PC-3 (cell line): ENCODE results near the gene CDH19. TPM values are rescaled to one million over a fixed set of nuclear protein-coding genes. Genes with fewer than 3 reads are reported as not detected.

ENCODE experiments used
- ATAC-seq: fragments of 200-7000 bp; cut with Tn5 transposase; 2 replicates; pipeline ENCODE4 v1.9.1; 2020; ENCODE audit warnings: mild to moderate bottlenecking, moderate library complexity
- BruUV-seq: library from RNA; stranded (reverse); fragments of 400-500 nt; replicated peaks from 2 replicates; lab custom pipeline; 2021; lab: Mats Ljungman, UMichigan
- CTCF ChIA-PET: fragments of 300-600 bp; sonication (Branson Sonifier 250); formaldehyde crosslinking; loops from one replicate; lab custom pipeline; 2022; ENCODE audit warnings: antibody characterized with exemption; lab: Charles Lee
- POLR2A ChIA-PET: fragments of 300-600 bp; sonication (Branson Sonifier 250); formaldehyde crosslinking; loops from one replicate; lab custom pipeline; 2022; ENCODE audit warnings: antibody characterized with exemption; ENCODE audit not compliant: unreplicated experiment; lab: Charles Lee
- DNase-seq: peaks from one replicate; pipeline ENCODE4 v3.0.0-alpha.2; 2015
- H2AFZ ChIP-seq: fragments of 300-600 bp; sonication (generic); 2 replicates; pipeline ENCODE4 v1.6.0; 2016; ENCODE audit warnings: antibody characterized with exemption, low read length
- H3F3A ChIP-seq: fragments of 300-600 bp; sonication (generic); one replicate; pipeline ENCODE4 v1.6.0; 2017; ENCODE audit warnings: antibody characterized with exemption, low read length, control low read depth, mild to moderate bottlenecking; ENCODE audit not compliant: unreplicated experiment
- H3K27ac ChIP-seq: fragments of 300-600 bp; sonication (generic); 2 replicates; pipeline ENCODE4 v1.5.1; 2016; ENCODE audit warnings: mild to moderate bottlenecking, low read length
- H3K27me3 ChIP-seq: fragments of 300-600 bp; sonication (generic); 2 replicates; pipeline ENCODE4 v1.6.1; 2016; ENCODE audit warnings: low read length, mixed read lengths
- H3K36me3 ChIP-seq: fragments of 300-600 bp; sonication (generic); 2 replicates; pipeline ENCODE4 v1.6.1; 2016; ENCODE audit warnings: low read depth, mixed run types, low read length, mixed read lengths
- H3K4me1 ChIP-seq: fragments of 300-600 bp; sonication (generic); 2 replicates; pipeline ENCODE4 v1.5.1; 2016; ENCODE audit warnings: low read length; ENCODE audit not compliant: insufficient read depth
- H3K4me2 ChIP-seq: fragments of 300-600 bp; sonication (generic); 2 replicates; pipeline ENCODE4 v1.6.0; 2016; ENCODE audit warnings: low read length
- H3K4me3 ChIP-seq: fragments of 300-600 bp; sonication (generic); 2 replicates; pipeline ENCODE4 v1.5.1; 2016; ENCODE audit warnings: mild to moderate bottlenecking, low read length, mixed read lengths
- H3K79me2 ChIP-seq: fragments of 300-600 bp; sonication (generic); 2 replicates; pipeline ENCODE4 v1.6.1; 2017; ENCODE audit warnings: low read length, mixed read lengths
- H3K9ac ChIP-seq: fragments of 300-600 bp; sonication (generic); 2 replicates; pipeline ENCODE4 v1.6.0; 2016; ENCODE audit warnings: mild to moderate bottlenecking, low read length
- H3K9me2 ChIP-seq: fragments of 300-600 bp; sonication (generic); replicated peaks from 2 replicates; pipeline ENCODE4 v1.6.1; 2016; ENCODE audit warnings: mixed run types, low read length, mixed read lengths
- H3K9me3 ChIP-seq: fragments of 300-600 bp; sonication (generic); 2 replicates; pipeline ENCODE4 v1.6.1; 2016; ENCODE audit warnings: low read length, mixed read lengths
- H4K20me1 ChIP-seq: fragments of 300-600 bp; sonication (generic); 2 replicates; pipeline ENCODE4 v1.6.1; 2016; ENCODE audit warnings: low read length, mixed read lengths
- EZH2 ChIP-seq: fragments of 300-600 bp; sonication (generic); IDR thresholded peaks from one replicate; pipeline ENCODE4 v1.6.1; 2017; ENCODE audit warnings: antibody characterized with exemption, mild to moderate bottlenecking, low read length; ENCODE audit not compliant: unreplicated experiment
- intact Hi-C: fragments of 100-400 bp; cut with micrococcal nuclease; formaldehyde crosslinking; loops from 2 replicates; pipeline ENCODE4 v1.9.0; 2023
- total RNA-seq: library from RNA; depleted of rRNA; stranded (reverse); fragments of >200 nt; gene quantifications from 2 replicates; pipeline ENCODE4 v1.2.3, GENCODE V29; 2014
- TF ChIP-seq, protein P1 (sequence below): fragments of 300-600 bp; sonication (generic); conservative IDR thresholded peaks from 2 replicates; pipeline ENCODE4 v1.5.1; 2017; ENCODE audit warnings: antibody characterized with exemption, low read depth, mild to moderate bottlenecking, low read length

The CDH19 gene
- total RNA-seq, 1 experiment from 2014 or later: 0.11 TPM

DNA sequence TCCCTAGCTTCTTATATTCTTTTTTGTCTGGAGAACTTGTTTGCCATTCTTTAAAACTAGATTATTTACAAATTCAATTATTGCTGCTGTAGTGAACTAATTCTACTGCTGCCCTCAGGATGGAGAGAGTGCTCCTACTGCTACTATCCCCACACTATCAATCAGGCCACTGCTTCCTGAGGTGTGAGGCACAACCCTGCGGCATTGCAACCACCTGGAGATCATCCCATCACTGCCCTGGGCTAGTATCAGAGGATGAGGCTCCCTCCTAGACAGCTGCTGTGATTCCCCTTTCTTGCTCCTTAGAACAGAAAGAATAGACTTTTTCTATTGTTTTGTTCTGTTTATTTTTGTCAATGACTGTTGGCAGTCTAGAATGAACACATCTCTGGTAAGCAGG, 146.6 kb downstream of the CDH19 start:
- no peaks in the 10 kb centered on the region for H3K9me3 ChIP-seq
- H3K79me2 ChIP-seq: no peaks in the 10 kb centered on the region
- H4K20me1 ChIP-seq: no peaks in the 10 kb centered on the region
- CTCF ChIA-PET: no interaction called here
- DNase-seq (no peak), ATAC-seq (no peak)
- no peaks in the 10 kb centered on the region for H3K9me2 ChIP-seq
- intact Hi-C loops: no loop called here
- H2AFZ ChIP-seq: no peak overlapping the region
- no peak overlapping the region for H3K27ac ChIP-seq
- H3K36me3 ChIP-seq: no peaks in the 10 kb centered on the region
- no peaks in the 10 kb centered on the region for H3K4me1 ChIP-seq
- H3K4me2 ChIP-seq: no peak overlapping the region
- H3K4me3 ChIP-seq: no peak overlapping the region
- no peak overlapping the region for H3K9ac ChIP-seq
- H3K27me3 ChIP-seq: no peaks in the 10 kb centered on the region
- TF ChIP-seq EZH2: no peak
- TF ChIP-seq, protein P1, sequence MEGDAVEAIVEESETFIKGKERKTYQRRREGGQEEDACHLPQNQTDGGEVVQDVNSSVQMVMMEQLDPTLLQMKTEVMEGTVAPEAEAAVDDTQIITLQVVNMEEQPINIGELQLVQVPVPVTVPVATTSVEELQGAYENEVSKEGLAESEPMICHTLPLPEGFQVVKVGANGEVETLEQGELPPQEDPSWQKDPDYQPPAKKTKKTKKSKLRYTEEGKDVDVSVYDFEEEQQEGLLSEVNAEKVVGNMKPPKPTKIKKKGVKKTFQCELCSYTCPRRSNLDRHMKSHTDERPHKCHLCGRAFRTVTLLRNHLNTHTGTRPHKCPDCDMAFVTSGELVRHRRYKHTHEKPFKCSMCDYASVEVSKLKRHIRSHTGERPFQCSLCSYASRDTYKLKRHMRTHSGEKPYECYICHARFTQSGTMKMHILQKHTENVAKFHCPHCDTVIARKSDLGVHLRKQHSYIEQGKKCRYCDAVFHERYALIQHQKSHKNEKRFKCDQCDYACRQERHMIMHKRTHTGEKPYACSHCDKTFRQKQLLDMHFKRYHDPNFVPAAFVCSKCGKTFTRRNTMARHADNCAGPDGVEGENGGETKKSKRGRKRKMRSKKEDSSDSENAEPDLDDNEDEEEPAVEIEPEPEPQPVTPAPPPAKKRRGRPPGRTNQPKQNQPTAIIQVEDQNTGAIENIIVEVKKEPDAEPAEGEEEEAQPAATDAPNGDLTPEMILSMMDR: no peak
- BruUV-seq: no TSS peak
- POLR2A ChIA-PET: no interaction called here
- no peaks in the 10 kb centered on the region for H3F3A ChIP-seq
